Colonic mucosa (tissue), 4 donors: ENCODE measurements around the gene SMARCAL1. TPM values are rescaled to one million over a fixed set of nuclear protein-coding genes. Genes with fewer than 3 reads are reported as not detected.

Experiments used
- DNase-seq: peaks from one replicate; pipeline ENCODE4 v3.0.0-alpha.2; 2020
- H3K27ac ChIP-seq: fragments of 200-600 bp; one replicate; pipeline ENCODE4 v1.8.0; 2021
- H3K27me3 ChIP-seq: fragments of 200-600 bp; one replicate; pipeline ENCODE4 v1.8.0; 2021
- H3K36me3 ChIP-seq: fragments of 200-600 bp; one replicate; pipeline ENCODE4 v1.8.0; 2021
- H3K4me1 ChIP-seq: fragments of 200-600 bp; one replicate; pipeline ENCODE4 v1.8.0; 2021; ENCODE audit warnings: mild to moderate bottlenecking
- H3K4me3 ChIP-seq: fragments of 200-600 bp; one replicate; pipeline ENCODE4 v1.8.0; 2021
- H3K9ac ChIP-seq, 2 donors: one replicate each; pipeline ENCODE4 v1.7.0; 2013; ENCODE audit warnings: control low read depth in 2 of 2, low read depth in 2 of 2, low read length in 2 of 2
- H3K9me3 ChIP-seq: fragments of 200-600 bp; one replicate; pipeline ENCODE4 v1.8.0; 2021
- intact Hi-C: fragments of 100-400 bp; cut with DNase I; formaldehyde crosslinking; loops from one replicate; pipeline ENCODE4 v1.14.1; 2022
- total RNA-seq, 2 donors: library from RNA; stranded (reverse); fragmentation: NEBNext Ultra II Directional in 1 of 2; extraction: Animal tissue kit (Norgen Biotek cat#: 25700) in 1 of 2; gene quantifications; one replicate each; pipeline ENCODE4 v1.2.1, GENCODE V29; 2021
- TF ChIP-seq, protein P1 (sequence below): fragments of 200-600 bp; IDR thresholded peaks from one replicate; pipeline ENCODE4 v1.8.0; 2022; ENCODE audit warnings: antibody characterized with exemption, mild to moderate bottlenecking
- donor health status: healthy.
- donor health status: DM: no; HTN: no; CAD: no.
- donor health status: DM: no; HTN: no; CAD: no.

Gene SMARCAL1
- total RNA-seq, 2 donors from 2014 or later: 13.8 to 18.1 TPM

DNA sequence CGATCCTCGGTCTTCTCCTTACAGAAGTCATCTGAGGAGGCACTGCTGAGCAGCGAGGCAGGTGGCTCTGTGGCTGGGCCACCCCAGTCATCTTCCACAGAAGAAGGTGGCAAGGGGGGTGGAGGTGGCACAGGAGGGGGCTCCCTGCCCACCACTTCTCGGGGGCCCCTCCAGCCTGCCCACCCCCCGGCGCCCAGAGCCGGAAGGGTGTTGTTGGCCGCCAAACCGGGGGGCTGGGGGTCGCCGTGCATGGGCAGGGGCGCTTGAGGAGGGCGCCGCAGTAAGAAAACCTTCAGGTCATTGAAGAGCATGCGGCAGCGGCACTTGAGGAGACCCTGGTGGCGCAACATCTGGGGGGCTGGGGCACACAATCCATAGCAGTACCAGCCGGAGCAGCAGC lies 42.5 kb upstream of the SMARCAL1 start:
- intact Hi-C loops: no loop called here
- no peak overlapping the region for H3K9ac ChIP-seq
- H3K27ac ChIP-seq: no peak overlapping the region
- H3K4me3 ChIP-seq: no peak overlapping the region
- no peaks in the 10 kb centered on the region for H3K4me1 ChIP-seq
- no peaks in the 10 kb centered on the region for H3K36me3 ChIP-seq
- H3K27me3 ChIP-seq: peaks cover 23% of the 10 kb centered on the region
- TF ChIP-seq, protein P1, sequence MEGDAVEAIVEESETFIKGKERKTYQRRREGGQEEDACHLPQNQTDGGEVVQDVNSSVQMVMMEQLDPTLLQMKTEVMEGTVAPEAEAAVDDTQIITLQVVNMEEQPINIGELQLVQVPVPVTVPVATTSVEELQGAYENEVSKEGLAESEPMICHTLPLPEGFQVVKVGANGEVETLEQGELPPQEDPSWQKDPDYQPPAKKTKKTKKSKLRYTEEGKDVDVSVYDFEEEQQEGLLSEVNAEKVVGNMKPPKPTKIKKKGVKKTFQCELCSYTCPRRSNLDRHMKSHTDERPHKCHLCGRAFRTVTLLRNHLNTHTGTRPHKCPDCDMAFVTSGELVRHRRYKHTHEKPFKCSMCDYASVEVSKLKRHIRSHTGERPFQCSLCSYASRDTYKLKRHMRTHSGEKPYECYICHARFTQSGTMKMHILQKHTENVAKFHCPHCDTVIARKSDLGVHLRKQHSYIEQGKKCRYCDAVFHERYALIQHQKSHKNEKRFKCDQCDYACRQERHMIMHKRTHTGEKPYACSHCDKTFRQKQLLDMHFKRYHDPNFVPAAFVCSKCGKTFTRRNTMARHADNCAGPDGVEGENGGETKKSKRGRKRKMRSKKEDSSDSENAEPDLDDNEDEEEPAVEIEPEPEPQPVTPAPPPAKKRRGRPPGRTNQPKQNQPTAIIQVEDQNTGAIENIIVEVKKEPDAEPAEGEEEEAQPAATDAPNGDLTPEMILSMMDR: no peak
- no peak for DNase-seq
- no peaks in the 10 kb centered on the region for H3K9me3 ChIP-seq

DNA sequence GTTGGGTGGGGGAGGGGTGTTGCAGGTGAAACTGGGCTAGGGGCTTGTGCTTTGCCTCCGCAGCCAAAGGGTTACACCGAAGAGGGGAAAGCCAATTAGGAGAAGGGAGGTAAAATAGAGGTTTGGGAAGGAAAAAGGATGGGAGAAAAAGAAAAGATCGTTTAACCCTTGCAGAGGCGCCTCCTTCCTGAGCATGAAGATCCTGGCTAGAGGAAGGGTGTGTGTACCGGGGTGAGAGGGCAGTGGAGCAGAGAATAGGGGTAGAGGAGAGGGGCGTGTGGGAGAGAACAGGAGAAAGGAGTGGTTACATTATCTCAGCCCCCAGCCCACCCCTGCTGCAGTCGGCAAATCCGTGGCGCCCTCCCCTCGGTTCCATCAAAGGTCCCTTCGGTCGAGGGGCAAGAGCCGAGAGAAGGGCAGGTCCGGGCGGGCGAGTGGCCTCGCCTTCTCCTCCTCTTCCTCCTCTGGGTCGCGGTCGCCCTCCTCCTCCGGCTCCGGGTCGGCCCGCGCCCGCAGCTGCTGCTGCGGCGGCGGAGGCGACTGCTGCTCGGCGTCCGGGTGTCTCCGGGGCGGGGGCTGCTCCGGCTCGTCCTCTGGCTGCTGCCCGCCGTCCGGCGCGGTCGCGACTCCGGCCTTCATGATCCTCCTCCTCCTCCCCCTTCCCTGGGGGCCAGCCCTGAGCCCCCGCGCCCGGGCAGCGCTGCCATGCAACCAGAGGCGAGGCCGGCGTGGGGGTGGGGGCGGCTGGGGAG lies 41.1 kb upstream of the SMARCAL1 start:
- intact Hi-C loops: no loop called here

DNA sequence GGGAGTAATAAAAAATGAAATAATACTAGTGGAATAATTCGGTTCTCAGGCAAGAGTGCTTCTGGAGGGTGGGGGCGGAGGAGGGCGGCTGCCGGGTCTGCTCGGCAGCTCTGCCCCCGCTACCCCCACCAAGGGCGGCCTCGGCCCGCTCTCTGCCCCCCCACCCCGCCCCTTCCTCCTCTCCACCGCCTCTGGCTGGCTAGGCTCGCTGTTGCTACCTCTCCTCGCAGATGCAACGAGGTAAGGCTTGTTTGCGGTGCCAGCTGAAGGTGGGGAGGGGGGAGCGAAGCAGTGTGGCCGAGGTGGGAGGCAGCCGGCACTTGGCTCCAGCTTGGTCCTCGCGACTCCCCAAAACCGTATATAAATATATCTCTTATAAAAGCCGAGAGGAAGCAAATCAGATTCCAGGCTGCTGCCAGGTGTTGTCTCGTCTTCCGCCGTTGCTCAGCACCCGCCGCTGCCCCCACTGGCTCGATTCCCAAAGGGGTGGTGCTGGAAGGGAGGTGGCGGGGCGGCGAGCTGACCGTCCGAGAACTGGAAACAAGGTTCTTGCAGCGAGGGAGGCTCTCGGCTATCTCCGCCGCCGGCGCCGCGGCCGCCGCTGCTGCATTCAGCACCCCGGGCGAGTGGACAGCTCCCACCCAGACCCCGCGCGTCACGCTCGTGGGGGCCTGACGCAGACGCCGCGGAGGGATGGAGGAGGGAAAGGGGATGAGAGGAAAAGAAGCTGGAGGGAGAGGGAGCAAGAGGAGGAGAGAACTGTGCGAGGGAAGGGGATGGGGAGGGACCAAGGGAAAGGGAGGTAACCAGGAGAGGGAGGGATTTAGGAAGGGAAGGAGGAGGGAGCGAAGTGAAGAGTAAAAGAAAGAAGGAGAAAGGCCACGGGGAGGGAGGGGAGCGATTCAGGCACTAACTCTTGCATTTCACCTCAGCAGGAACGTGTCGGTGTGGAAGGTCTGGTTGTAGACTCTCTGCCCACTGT lies 40.3 kb upstream of the SMARCAL1 start, which contains the start of gene MARCHF4:
Gene MARCHF4, minus strand, starts transcription at position 763 of the 982 bp plus-strand sequence. CDS start 2,223 bp downstream, outside the sequence.
- intact Hi-C loops: no loop called here
- Histone ChIP-seq H3K9me3 (no peaks in the 10 kb centered on the region), H3K9ac (no peak within 1 kb of the TSS), H3K36me3 (no peaks in the 10 kb centered on the region), H3K27me3 (peaks cover 23% of the 10 kb centered on the region), H3K4me3 (no peak within 1 kb of the TSS), H3K27ac (no peak within 1 kb of the TSS), H3K4me1 (no peaks in the 10 kb centered on the region)
- TF ChIP-seq, protein P1: no peak
- DNase-seq: peak; percentile 31

More for the DNA sequence above, 41.1 kb upstream of the SMARCAL1 start:
- Histone ChIP-seq H3K27me3 (peaks cover 23% of the 10 kb centered on the region), H3K4me1 (no peaks in the 10 kb centered on the region), H3K4me3 (no peak overlapping the region), H3K36me3 (no peaks in the 10 kb centered on the region), H3K9me3 (no peaks in the 10 kb centered on the region), H3K9ac (no peak overlapping the region), H3K27ac (no peak overlapping the region)
- no peak for DNase-seq
- TF ChIP-seq, protein P1: no peak

DNA sequence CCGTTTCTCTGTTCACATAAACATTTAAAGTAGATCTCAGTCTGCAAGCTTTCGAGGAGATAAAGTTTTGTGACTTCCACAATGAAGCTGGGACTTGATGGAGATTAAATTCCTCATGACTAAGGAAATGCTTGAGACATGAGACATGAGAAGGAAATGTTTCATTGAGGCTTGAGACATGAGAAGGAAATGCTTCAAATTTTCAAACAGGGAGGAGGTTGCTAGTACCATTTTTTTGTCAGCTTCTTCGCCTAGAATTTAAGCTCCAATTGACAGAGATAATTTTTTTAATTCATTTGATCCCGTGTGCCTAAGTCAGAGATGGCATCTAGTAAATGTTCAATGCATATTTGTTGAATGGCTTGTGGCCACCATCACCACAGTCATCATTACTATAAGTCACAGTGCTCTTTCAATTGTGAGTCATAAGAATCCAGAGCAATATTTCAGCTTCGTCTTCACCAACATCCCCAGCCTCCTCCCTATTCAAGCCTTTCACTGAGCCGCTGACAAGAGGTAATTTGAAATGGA lies 39.5 kb upstream of the SMARCAL1 start:
- Histone ChIP-seq H3K27ac (no peak overlapping the region), H3K36me3 (no peaks in the 10 kb centered on the region), H3K27me3 (peaks cover 23% of the 10 kb centered on the region), H3K9me3 (no peaks in the 10 kb centered on the region), H3K4me3 (no peak overlapping the region), H3K9ac (no peak overlapping the region), H3K4me1 (no peaks in the 10 kb centered on the region)
- DNase-seq: no peak
- TF ChIP-seq, protein P1: no peak
- intact Hi-C loops: no loop called here

DNA sequence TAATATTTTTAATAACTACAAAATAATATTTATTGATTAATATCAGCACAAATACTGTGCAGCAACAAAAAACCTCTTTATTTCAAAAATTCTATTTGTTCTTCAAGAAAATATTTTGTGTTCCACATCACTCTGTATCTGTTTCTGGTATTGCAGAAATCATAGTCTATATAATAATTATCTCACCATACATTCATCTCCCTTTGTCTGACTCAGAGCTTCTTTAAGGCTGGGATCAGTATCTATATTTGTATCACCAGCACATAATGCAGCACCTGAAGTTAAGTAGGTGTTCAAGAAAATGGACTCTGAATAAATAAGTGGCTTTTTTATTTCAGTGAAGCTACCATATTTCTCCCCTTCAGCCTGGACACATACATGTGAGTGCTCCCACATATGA lies 38.4 kb upstream of the SMARCAL1 start:
- no peak for DNase-seq

More for the DNA sequence above, 38.4 kb upstream of the SMARCAL1 start:
- intact Hi-C loops: no loop called here
- TF ChIP-seq, protein P1: no peak
- H3K9me3 ChIP-seq: no peaks in the 10 kb centered on the region
- H3K9ac ChIP-seq: no peak overlapping the region
- H3K36me3 ChIP-seq: no peaks in the 10 kb centered on the region
- no peaks in the 10 kb centered on the region for H3K4me1 ChIP-seq
- no peak overlapping the region for H3K4me3 ChIP-seq
- H3K27me3 ChIP-seq: peaks cover 23% of the 10 kb centered on the region
- H3K27ac ChIP-seq: no peak overlapping the region
